ENCODE measurements around the gene GRB10.
"Not testable (repeated sequence)": the region's sequence is repeated elsewhere in the genome, so short reads cannot be mapped to it uniquely, and the experiment has no call there.

Gene GRB10

GRCh38 chr7:50584793-50585408 is 197.8 kb downstream of the GRB10 start:
- no peak for DNase-seq (ENCODE audit: low read depth in 2 of 2)

- DNase-seq (ENCODE audit: low read depth in 2 of 2): no peak
Observed at GRCh38 chr7:50584386-50584785, 198.3 kb downstream of the GRB10 start.

- not testable (repeated sequence) for DNase-seq (ENCODE audit: low read depth in 2 of 2)
Observed at GRCh38 chr7:50583295-50583694, 199.4 kb downstream of the GRB10 start.

- DNase-seq (ENCODE audit: low read depth in 2 of 2): not testable (repeated sequence)
Observed at GRCh38 chr7:50582271-50582670, 200.4 kb downstream of the GRB10 start.

- not testable (repeated sequence) for DNase-seq (ENCODE audit: low read depth in 2 of 2)
Observed at GRCh38 chr7:50580666-50581065, 202.0 kb downstream of the GRB10 start.

- no peak for DNase-seq (ENCODE audit: low read depth in 2 of 2)
Observed at GRCh38 chr7:50580057-50580456, 202.6 kb downstream of the GRB10 start.

GRCh38 chr7:50578105-50578504 is 204.6 kb downstream of the GRB10 start:
- not testable (repeated sequence) for DNase-seq (ENCODE audit: low read depth in 2 of 2)

- DNase-seq (ENCODE audit: low read depth in 2 of 2): no peak
Observed at GRCh38 chr7:50577569-50577968, 205.1 kb downstream of the GRB10 start.

- DNase-seq (ENCODE audit: low read depth in 2 of 2): not testable (repeated sequence)
Observed at GRCh38 chr7:50576388-50576787, 206.3 kb downstream of the GRB10 start.

- no peak for DNase-seq (ENCODE audit: low read depth in 2 of 2)
Observed at GRCh38 chr7:50567715-50568261, 214.9 kb downstream of the GRB10 start.

GRCh38 chr7:50565977-50566376 is 216.7 kb downstream of the GRB10 start:
- DNase-seq (ENCODE audit: low read depth in 2 of 2): no peak

- no peak for DNase-seq (ENCODE audit: low read depth in 2 of 2)
Observed at GRCh38 chr7:50565559-50565916, 217.2 kb downstream of the GRB10 start.

- no peak for DNase-seq (ENCODE audit: low read depth in 2 of 2)
Observed at GRCh38 chr7:50564640-50565558, 217.8 kb downstream of the GRB10 start, which contains the start of gene DDC. DDC (minus strand) TSS chr7:50565405; CDS start chr7:50544085, 21,320 bp downstream.

- DNase-seq (ENCODE audit: low read depth in 2 of 2): no peak
Observed at GRCh38 chr7:50564171-50564570, 218.5 kb downstream of the GRB10 start.

- no peak for DNase-seq (ENCODE audit: low read depth in 2 of 2)
Observed at GRCh38 chr7:50562136-50562535, 220.6 kb downstream of the GRB10 start.

- DNase-seq (ENCODE audit: low read depth in 2 of 2): no peak
Observed at GRCh38 chr7:50560865-50561351, 221.8 kb downstream of the GRB10 start.

- no peak for DNase-seq (ENCODE audit: low read depth in 2 of 2)
Observed at GRCh38 chr7:50559881-50560280, 222.8 kb downstream of the GRB10 start.

- DNase-seq (ENCODE audit: low read depth in 2 of 2): no peak
Observed at GRCh38 chr7:50558294-50559053, 224.2 kb downstream of the GRB10 start.

- DNase-seq (ENCODE audit: low read depth in 2 of 2): no peak
Observed at GRCh38 chr7:50557099-50557498, 225.6 kb downstream of the GRB10 start.

- DNase-seq (ENCODE audit: low read depth in 2 of 2): no peak
Observed at GRCh38 chr7:50556247-50556991, 226.3 kb downstream of the GRB10 start.

GRCh38 chr7:50555594-50556140 is 227.0 kb downstream of the GRB10 start:
- DNase-seq (ENCODE audit: low read depth in 2 of 2): no peak
